ENCODE measurements around the gene C16orf54. TPM values are rescaled to one million over a fixed set of nuclear protein-coding genes. Genes with fewer than 3 reads are reported as not detected.

C16orf54 gene
- total and polyA plus RNA-seq, 9 of the 15 experiments (the other 6 are each of a cell fraction or from before 2014, with no cell fraction given): 0.09 TPM; not detected in 8

DNA sequence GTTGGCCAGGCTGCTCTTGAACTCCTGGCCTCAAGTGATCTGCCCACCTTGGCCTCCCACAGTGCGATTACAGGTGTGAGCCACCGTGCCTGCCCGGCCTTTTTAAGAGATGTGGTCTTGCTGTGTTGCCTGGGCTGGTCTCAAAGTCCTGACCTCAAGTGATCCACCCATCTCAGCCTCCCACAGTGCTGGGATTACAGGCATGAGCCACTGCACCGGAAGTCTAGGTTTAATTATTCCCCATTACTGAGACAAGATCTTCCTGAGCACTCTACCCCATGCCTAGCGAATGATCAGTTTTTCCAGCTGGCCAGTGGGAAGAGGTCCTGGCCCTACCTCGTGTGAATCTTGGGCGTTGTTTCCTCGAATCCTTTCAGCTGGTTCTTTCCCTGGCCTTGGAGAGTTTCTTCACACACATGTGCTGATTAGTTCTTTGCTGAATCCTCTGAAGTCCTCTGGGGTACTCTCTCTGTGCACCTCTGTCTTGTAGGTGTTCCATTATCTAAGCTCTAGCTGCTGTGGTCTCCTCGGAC lies 18.9 kb downstream of the C16orf54 start:
- in situ Hi-C loops (cut with MboI): no loop called here
- ATAC-seq: peak; percentile 43; the same call in 2 of the 3 replicates

More for the DNA sequence above, 18.9 kb downstream of the C16orf54 start:
- intact Hi-C loops (cut with micrococcal nuclease): no loop called here
- Histone ChIP-seq H3K79me2 (ENCODE audit: control insufficient read depth, insufficient read depth, low read length) (no peaks in the 10 kb centered on the region), H3K4me3 (no peak overlapping the region), H3K27me3 (ENCODE audit: control insufficient read depth in 2 of 2, insufficient read depth in 2 of 2, low read length in 2 of 2) (no peaks in the 10 kb centered on the region), H3K4me1 (replicated peaks in 1 of 2; ENCODE audit: control insufficient read depth in 2 of 2, insufficient read depth in 2 of 2, low read length in 2 of 2) (peaks cover 0 to 3% of the 10 kb centered on the region in 2 experiments; a peak in 4 of 5 replicates), H3K9ac (ENCODE audit: insufficient read depth in 1 of 2, low read depth in 2 of 2, low read length in 2 of 2) (peak overlapping the region in 1 of 2 experiments; percentile 67; a peak in 2 of 4 replicates), H3K27ac (ENCODE audit: extremely low read depth, low read depth, low read length) (no peak overlapping the region), H3K36me3 (ENCODE audit: control insufficient read depth, insufficient read depth, low read length) (no peaks in the 10 kb centered on the region), H2AFZ (ENCODE audit: low read depth, low read length) (peak overlapping the region; percentile 54), H4K20me1 (replicated peaks; ENCODE audit: control insufficient read depth, insufficient read depth, low read length) (no peaks in the 10 kb centered on the region), H3K9me3 (replicated peaks; ENCODE audit: control insufficient read depth, insufficient read depth, low read depth, low read length) (no peaks in the 10 kb centered on the region), H3K9me1 (ENCODE audit: control insufficient read depth, insufficient read depth, low read length) (no peaks in the 10 kb centered on the region), H3K4me2 (ENCODE audit: insufficient read depth, low read length) (no peak overlapping the region)
- no TSS peak for BruUV-seq (replicated peaks)
- ChIA-PET POLR2A (interaction anchor here (0.5 to 0.7 kb wide), 3 partner anchors 27 to 269 kb away, joined by 3 to 4 read pairs (median 3); partner anchors contain the start of gene INO80E), CTCF (ENCODE audit: low intra/inter-chr PET ratio) (no interaction called here)
- TF ChIP-seq SMARCC2 (IDR thresholded peaks at IDR 0.05; ENCODE audit: low read depth): no peak
- peak; percentile 46 for TF ChIP-seq L3MBTL2 (IDR thresholded peaks at IDR 0.05)
- TF ChIP-seq, protein P1, sequence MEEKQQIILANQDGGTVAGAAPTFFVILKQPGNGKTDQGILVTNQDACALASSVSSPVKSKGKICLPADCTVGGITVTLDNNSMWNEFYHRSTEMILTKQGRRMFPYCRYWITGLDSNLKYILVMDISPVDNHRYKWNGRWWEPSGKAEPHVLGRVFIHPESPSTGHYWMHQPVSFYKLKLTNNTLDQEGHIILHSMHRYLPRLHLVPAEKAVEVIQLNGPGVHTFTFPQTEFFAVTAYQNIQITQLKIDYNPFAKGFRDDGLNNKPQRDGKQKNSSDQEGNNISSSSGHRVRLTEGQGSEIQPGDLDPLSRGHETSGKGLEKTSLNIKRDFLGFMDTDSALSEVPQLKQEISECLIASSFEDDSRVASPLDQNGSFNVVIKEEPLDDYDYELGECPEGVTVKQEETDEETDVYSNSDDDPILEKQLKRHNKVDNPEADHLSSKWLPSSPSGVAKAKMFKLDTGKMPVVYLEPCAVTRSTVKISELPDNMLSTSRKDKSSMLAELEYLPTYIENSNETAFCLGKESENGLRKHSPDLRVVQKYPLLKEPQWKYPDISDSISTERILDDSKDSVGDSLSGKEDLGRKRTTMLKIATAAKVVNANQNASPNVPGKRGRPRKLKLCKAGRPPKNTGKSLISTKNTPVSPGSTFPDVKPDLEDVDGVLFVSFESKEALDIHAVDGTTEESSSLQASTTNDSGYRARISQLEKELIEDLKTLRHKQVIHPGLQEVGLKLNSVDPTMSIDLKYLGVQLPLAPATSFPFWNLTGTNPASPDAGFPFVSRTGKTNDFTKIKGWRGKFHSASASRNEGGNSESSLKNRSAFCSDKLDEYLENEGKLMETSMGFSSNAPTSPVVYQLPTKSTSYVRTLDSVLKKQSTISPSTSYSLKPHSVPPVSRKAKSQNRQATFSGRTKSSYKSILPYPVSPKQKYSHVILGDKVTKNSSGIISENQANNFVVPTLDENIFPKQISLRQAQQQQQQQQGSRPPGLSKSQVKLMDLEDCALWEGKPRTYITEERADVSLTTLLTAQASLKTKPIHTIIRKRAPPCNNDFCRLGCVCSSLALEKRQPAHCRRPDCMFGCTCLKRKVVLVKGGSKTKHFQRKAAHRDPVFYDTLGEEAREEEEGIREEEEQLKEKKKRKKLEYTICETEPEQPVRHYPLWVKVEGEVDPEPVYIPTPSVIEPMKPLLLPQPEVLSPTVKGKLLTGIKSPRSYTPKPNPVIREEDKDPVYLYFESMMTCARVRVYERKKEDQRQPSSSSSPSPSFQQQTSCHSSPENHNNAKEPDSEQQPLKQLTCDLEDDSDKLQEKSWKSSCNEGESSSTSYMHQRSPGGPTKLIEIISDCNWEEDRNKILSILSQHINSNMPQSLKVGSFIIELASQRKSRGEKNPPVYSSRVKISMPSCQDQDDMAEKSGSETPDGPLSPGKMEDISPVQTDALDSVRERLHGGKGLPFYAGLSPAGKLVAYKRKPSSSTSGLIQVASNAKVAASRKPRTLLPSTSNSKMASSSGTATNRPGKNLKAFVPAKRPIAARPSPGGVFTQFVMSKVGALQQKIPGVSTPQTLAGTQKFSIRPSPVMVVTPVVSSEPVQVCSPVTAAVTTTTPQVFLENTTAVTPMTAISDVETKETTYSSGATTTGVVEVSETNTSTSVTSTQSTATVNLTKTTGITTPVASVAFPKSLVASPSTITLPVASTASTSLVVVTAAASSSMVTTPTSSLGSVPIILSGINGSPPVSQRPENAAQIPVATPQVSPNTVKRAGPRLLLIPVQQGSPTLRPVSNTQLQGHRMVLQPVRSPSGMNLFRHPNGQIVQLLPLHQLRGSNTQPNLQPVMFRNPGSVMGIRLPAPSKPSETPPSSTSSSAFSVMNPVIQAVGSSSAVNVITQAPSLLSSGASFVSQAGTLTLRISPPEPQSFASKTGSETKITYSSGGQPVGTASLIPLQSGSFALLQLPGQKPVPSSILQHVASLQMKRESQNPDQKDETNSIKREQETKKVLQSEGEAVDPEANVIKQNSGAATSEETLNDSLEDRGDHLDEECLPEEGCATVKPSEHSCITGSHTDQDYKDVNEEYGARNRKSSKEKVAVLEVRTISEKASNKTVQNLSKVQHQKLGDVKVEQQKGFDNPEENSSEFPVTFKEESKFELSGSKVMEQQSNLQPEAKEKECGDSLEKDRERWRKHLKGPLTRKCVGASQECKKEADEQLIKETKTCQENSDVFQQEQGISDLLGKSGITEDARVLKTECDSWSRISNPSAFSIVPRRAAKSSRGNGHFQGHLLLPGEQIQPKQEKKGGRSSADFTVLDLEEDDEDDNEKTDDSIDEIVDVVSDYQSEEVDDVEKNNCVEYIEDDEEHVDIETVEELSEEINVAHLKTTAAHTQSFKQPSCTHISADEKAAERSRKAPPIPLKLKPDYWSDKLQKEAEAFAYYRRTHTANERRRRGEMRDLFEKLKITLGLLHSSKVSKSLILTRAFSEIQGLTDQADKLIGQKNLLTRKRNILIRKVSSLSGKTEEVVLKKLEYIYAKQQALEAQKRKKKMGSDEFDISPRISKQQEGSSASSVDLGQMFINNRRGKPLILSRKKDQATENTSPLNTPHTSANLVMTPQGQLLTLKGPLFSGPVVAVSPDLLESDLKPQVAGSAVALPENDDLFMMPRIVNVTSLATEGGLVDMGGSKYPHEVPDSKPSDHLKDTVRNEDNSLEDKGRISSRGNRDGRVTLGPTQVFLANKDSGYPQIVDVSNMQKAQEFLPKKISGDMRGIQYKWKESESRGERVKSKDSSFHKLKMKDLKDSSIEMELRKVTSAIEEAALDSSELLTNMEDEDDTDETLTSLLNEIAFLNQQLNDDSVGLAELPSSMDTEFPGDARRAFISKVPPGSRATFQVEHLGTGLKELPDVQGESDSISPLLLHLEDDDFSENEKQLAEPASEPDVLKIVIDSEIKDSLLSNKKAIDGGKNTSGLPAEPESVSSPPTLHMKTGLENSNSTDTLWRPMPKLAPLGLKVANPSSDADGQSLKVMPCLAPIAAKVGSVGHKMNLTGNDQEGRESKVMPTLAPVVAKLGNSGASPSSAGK (IDR thresholded peaks at IDR 0.05): peak; percentile 40; the same call in 1 of the 2 replicates
- FAIRE-seq (no peak), DNase-seq (ENCODE audit: extremely low read depth in 1 of 4, low spot score in 3 of 4) (no peak)
- 25% methylated on average over 9 of the region's 9 CpGs for WGBS (ENCODE audit: insufficient coverage, low coverage, missing lambda C conversion rate)
